SK-N-SH treated with all-trans-retinoic acid at 6 μM for 48 hours (cell line): ENCODE results near the gene MIB2.

Source experiments
- ATAC-seq: fragments of 200-7000 bp; cut with Tn5 transposase; 3 replicates; pipeline ENCODE4 v1.9.1; 2020; ENCODE audit warnings: mild to moderate bottlenecking, moderate library complexity
- BACH2 ChIP-seq: fragments of 250-450 bp; sonication (Bioruptor Pico); IDR thresholded peaks from 2 replicates; pipeline ENCODE4 v1.9.0; 2021; ENCODE audit warnings: mild to moderate bottlenecking, borderline replicate concordance
- CREB5 ChIP-seq: fragments of 250-450 bp; sonication (Bioruptor Pico); IDR thresholded peaks from 2 replicates; pipeline ENCODE4 v1.5.1; 2020; ENCODE audit warnings: low read depth, mild to moderate bottlenecking, moderate library complexity
- CSRNP3 ChIP-seq: fragments of 250-450 bp; sonication (Bioruptor Pico); IDR thresholded peaks from 2 replicates; pipeline ENCODE4 v1.5.1; 2021; ENCODE audit warnings: mild to moderate bottlenecking, moderate library complexity
- ESRRG ChIP-seq: fragments of 250-450 bp; sonication (Bioruptor Pico); IDR thresholded peaks from 2 replicates; pipeline ENCODE4 v1.6.1; 2021; ENCODE audit warnings: mild to moderate bottlenecking
- GLIS3 ChIP-seq: fragments of 250-450 bp; sonication (Bioruptor Pico); IDR thresholded peaks from 2 replicates; pipeline ENCODE4 v1.5.0; 2020; ENCODE audit warnings: mild to moderate bottlenecking, moderate library complexity
- ISL1 ChIP-seq: fragments of 250-450 bp; sonication (Bioruptor Pico); IDR thresholded peaks from 2 replicates; pipeline ENCODE4 v2.1.2; 2022; ENCODE audit warnings: mild to moderate bottlenecking, moderate library complexity
- OSR1 ChIP-seq: fragments of 250-450 bp; sonication (Bioruptor Pico); IDR thresholded peaks from 2 replicates; pipeline ENCODE4 v1.8.0; 2022; ENCODE audit warnings: moderate library complexity, mild to moderate bottlenecking, inconsistent platforms
- PATZ1 ChIP-seq: fragments of 250-450 bp; sonication (Bioruptor Pico); IDR thresholded peaks from 2 replicates; pipeline ENCODE4 v1.8.0; 2020; ENCODE audit warnings: mild to moderate bottlenecking, moderate library complexity, borderline replicate concordance
- POU6F1 ChIP-seq: fragments of 250-450 bp; sonication (Bioruptor Pico); IDR thresholded peaks from 2 replicates; pipeline ENCODE4 v1.8.0; 2021; ENCODE audit warnings: low read depth, mild to moderate bottlenecking, moderate library complexity, borderline replicate concordance
- RARB ChIP-seq: fragments of 250-450 bp; sonication (Bioruptor Pico); IDR thresholded peaks from 2 replicates; pipeline ENCODE4 v1.8.0; 2021; ENCODE audit warnings: mild to moderate bottlenecking, moderate library complexity
- TCF4 ChIP-seq: fragments of 250-450 bp; sonication (Bioruptor Pico); IDR thresholded peaks from 2 replicates; pipeline ENCODE4 v1.8.0; 2021; ENCODE audit warnings: mild to moderate bottlenecking, moderate library complexity, borderline replicate concordance
- TOX ChIP-seq: fragments of 250-450 bp; sonication (Bioruptor Pico); IDR thresholded peaks from 2 replicates; pipeline ENCODE4 v1.8.0; 2021; ENCODE audit warnings: mild to moderate bottlenecking, moderate library complexity, borderline replicate concordance
- TSHZ2 ChIP-seq: fragments of 250-450 bp; sonication (Bioruptor Pico); IDR thresholded peaks from 2 replicates; pipeline ENCODE4 v1.5.0; 2020; ENCODE audit warnings: mild to moderate bottlenecking, moderate library complexity
- ZC3H10 ChIP-seq: fragments of 250-450 bp; sonication (Bioruptor Pico); IDR thresholded peaks from 2 replicates; pipeline ENCODE4 v1.5.1; 2021; ENCODE audit warnings: mild to moderate bottlenecking, moderate library complexity
- ZFP3 ChIP-seq: fragments of 250-450 bp; sonication (Bioruptor Pico); IDR thresholded peaks from 2 replicates; pipeline ENCODE4 v1.5.0; 2020; ENCODE audit warnings: mild to moderate bottlenecking, moderate library complexity
- ZFP30 ChIP-seq: fragments of 450-650 bp; formaldehyde crosslinking; IDR thresholded peaks from 2 replicates; pipeline ENCODE4 v1.5.0; 2022; ENCODE audit warnings: mild to moderate bottlenecking, moderate library complexity
- ZNF565 ChIP-seq: fragments of 450-650 bp; formaldehyde crosslinking; conservative IDR thresholded peaks from 2 replicates; pipeline ENCODE4 v1.5.0; 2020; ENCODE audit warnings: low read depth, mild to moderate bottlenecking, moderate library complexity

The MIB2 gene

GRCh38 chr1:1615256-1616044 lies at the start of gene MIB2:
Gene MIB2, plus strand, starts transcription at chr1:1615500. Its CDS starts 7,953 bp downstream, at chr1:1623453.
- TF ChIP-seq PATZ1 (CRISPR knock-in tag) (0 out of 2 replicates have a peak, but pooled peaks have one; percentile 31), POU6F1 (CRISPR knock-in tag) (no peak), CSRNP3 (no peak)
- TF ChIP-seq, all 23 proteins: peak for 1
- ATAC-seq = peak; percentile 89

- no peak for ATAC-seq
- TF ChIP-seq ESRRG (CRISPR knock-in tag) (no peak), CREB5 (CRISPR knock-in tag) (no peak), POU6F1 (CRISPR knock-in tag) (no peak), ISL1 (CRISPR knock-in tag) (no peak), TOX (CRISPR knock-in tag) (no peak), ZC3H10 (no peak), OSR1 (CRISPR knock-in tag) (no peak), CSRNP3 (no peak), TCF4 (no peak), PATZ1 (CRISPR knock-in tag) (no peak), ZFP30 (no peak), RARB (CRISPR knock-in tag) (no peak), ZFP3 (CRISPR knock-in tag) (no peak), TSHZ2 (CRISPR knock-in tag) (no peak), BACH2 (CRISPR knock-in tag) (no peak), GLIS3 (no peak), ZNF565 (CRISPR knock-in tag) (no peak)
Observed at GRCh38 chr1:1567152-1567875, 48.0 kb upstream of the MIB2 start.
